HEK293T (cell line): Measurements from ENCODE around the gene LTA4H.

Source experiments
- ARNT ChIP-seq: fragments of 450-650 bp; IDR thresholded peaks from 2 replicates; pipeline ENCODE4 v1.6.1; 2017; ENCODE audit warnings: mild to moderate bottlenecking
- CTBP1 ChIP-seq: fragments of 450-650 bp; IDR thresholded peaks from 2 replicates; pipeline ENCODE4 v1.6.1; 2016; ENCODE audit warnings: borderline replicate concordance
- FOXA1 ChIP-seq: fragments of 450-650 bp; IDR thresholded peaks from 2 replicates; pipeline ENCODE4 v1.6.1; 2016; ENCODE audit warnings: mild to moderate bottlenecking
- FOXK2 ChIP-seq: fragments of 450-650 bp; IDR thresholded peaks from 2 replicates; pipeline ENCODE4 v1.6.1; 2016; ENCODE audit warnings: mild to moderate bottlenecking
- FOXM1 ChIP-seq: fragments of 450-650 bp; IDR thresholded peaks from 2 replicates; pipeline ENCODE4 v1.6.1; 2017; ENCODE audit warnings: mild to moderate bottlenecking, borderline replicate concordance
- HDGF ChIP-seq: fragments of 450-650 bp; IDR thresholded peaks from 2 replicates; pipeline ENCODE4 v1.6.1; 2017; ENCODE audit warnings: antibody characterized with exemption, borderline replicate concordance
- NFRKB ChIP-seq: fragments of 450-650 bp; IDR thresholded peaks from 2 replicates; pipeline ENCODE4 v1.6.1; 2016; ENCODE audit warnings: mild to moderate bottlenecking, moderate library complexity
- SP1 ChIP-seq: fragments of 450-650 bp; IDR thresholded peaks from 2 replicates; pipeline ENCODE4 v1.6.1; 2017
- SUZ12 ChIP-seq: fragments of 450-650 bp; IDR thresholded peaks from 2 replicates; pipeline ENCODE4 v1.6.1; 2016; ENCODE audit warnings: mild to moderate bottlenecking

GRCh38 chr12:96056646-96057455 lies 21.5 kb upstream of the LTA4H start:
- TF ChIP-seq SP1 (no peak), CTBP1 (no peak), SUZ12 (no peak), FOXK2 (no peak), HDGF (no peak), FOXM1 (no peak), FOXA1 (no peak), NFRKB (no peak), ARNT (no peak)
